Tibial artery (tissue), 4 donors: ENCODE measurements around the gene CCDC97.

Experiments
- DNase-seq, 2 donors: peaks; one replicate each; pipeline ENCODE4 v3.0.0-alpha.2; 2019
- H3K27ac ChIP-seq, 2 donors: fragments of 200-600 bp; sonication (generic) in 1 of 2; 1 replicate in 1 of 2; 2 replicates in 1 of 2; pipeline ENCODE4 v1.5.1; 2018 to 2019; ENCODE audit warnings: mild to moderate bottlenecking in 1 of 2
- H3K27me3 ChIP-seq, 2 donors: fragments of 200-600 bp; sonication (generic) in 1 of 2; one replicate each; pipeline versions ENCODE4 v1.5.1 to v1.6.0; 2016 to 2019
- H3K36me3 ChIP-seq, 3 donors: fragments of 200-600 bp; sonication (generic) in 2 of 3; one replicate each; pipeline ENCODE4 v1.5.1; 2016 to 2019; ENCODE audit warnings: mild to moderate bottlenecking in 2 of 3
- H3K4me1 ChIP-seq, 4 donors: fragments of 200-600 bp; sonication (generic) in 2 of 4; 1 replicate in 3 of 4; 2 replicates in 1 of 4; pipeline ENCODE4 v1.5.1; 2016 to 2019
- H3K4me3 ChIP-seq, 2 donors: fragments of 200-600 bp; sonication (generic) in 1 of 2; 1 replicate in 1 of 2; 2 replicates in 1 of 2; pipeline ENCODE4 v1.5.1; 2018 to 2019; ENCODE audit warnings: mild to moderate bottlenecking in 2 of 2
- H3K9me3 ChIP-seq, 3 donors: fragments of 200-600 bp; sonication (generic) in 1 of 3; one replicate each; pipeline ENCODE4 v1.5.1; 2016 to 2019
- intact Hi-C: fragments of 100-400 bp; cut with DNase I; formaldehyde crosslinking; loops from one replicate; pipeline ENCODE4 v1.15.0; 2023; ENCODE audit warnings: low total_unique reads
- TF ChIP-seq, protein P1 (sequence below), 2 experiments: fragments of 200-600 bp in 1 of 2; fragments of 450-650 bp in 1 of 2; IDR thresholded peaks; one replicate each; pipeline ENCODE4 v1.5.1; 2017 to 2019; ENCODE audit warnings: antibody characterized with exemption in 2 of 2, mild to moderate bottlenecking in 1 of 2, moderate library complexity in 1 of 2

Gene CCDC97

DNA sequence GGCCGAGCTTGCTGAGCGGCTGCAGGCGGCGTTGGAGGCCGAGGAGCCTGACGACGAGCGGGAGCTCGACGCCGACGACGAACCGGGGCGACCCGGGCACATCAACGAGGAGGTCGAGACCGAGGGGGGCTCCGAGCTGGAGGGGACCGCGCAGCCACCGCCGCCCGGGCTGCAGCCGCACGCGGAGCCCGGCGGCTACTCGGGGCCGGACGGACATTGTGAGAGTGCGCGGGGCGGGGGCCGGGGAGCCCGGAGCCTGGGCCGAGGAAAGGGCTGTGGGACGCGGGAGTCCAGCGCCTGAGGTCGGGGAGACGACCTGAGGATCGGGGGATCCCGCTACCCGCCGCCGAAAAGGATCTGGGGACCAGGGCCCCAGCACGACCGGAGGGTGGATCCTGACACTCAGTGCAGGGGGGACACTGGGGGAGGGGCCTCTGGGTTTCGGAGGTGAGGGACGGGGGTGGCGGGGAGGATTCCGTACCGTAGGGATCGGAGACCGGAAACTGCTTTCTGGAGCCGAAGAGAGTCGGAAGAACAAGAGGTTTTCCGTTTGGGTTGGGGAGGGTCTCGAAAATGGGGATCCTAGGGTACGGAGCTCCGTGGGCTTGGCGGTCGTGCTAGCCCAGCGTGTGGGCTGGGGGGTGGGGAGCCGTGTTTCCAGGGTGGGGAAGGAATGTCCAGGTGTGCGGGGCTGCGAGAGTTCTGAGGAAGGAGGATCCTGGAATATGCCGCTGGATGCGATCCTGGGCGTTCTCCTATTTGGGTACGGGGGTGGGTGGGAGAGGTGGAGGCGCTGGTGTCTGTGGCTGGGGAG, 45.2 kb upstream of the CCDC97 start:
- Histone ChIP-seq H3K36me3 (peaks cover 20 to 37% (median 23%) of the 10 kb centered on the region in 3 donors), H3K27me3 (no peaks in the 10 kb centered on the region), H3K9me3 (no peaks in the 10 kb centered on the region), H3K4me3 (peak overlapping the region; percentile 78 to 93), H3K4me1 (peaks cover 0 to 32% (median 30%) of the 10 kb centered on the region in 4 donors), H3K27ac (peak overlapping the region; percentile 93 to 97)
- intact Hi-C loops: loop anchor here (5.0 kb wide), 2 partner anchors 37 to 43 kb away; no protein-coding TSS in a partner anchor
- TF ChIP-seq, protein P1, sequence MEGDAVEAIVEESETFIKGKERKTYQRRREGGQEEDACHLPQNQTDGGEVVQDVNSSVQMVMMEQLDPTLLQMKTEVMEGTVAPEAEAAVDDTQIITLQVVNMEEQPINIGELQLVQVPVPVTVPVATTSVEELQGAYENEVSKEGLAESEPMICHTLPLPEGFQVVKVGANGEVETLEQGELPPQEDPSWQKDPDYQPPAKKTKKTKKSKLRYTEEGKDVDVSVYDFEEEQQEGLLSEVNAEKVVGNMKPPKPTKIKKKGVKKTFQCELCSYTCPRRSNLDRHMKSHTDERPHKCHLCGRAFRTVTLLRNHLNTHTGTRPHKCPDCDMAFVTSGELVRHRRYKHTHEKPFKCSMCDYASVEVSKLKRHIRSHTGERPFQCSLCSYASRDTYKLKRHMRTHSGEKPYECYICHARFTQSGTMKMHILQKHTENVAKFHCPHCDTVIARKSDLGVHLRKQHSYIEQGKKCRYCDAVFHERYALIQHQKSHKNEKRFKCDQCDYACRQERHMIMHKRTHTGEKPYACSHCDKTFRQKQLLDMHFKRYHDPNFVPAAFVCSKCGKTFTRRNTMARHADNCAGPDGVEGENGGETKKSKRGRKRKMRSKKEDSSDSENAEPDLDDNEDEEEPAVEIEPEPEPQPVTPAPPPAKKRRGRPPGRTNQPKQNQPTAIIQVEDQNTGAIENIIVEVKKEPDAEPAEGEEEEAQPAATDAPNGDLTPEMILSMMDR (IDR thresholded peaks at IDR 0.05): no peak
- DNase-seq: peak; percentile 38 to 76

DNA sequence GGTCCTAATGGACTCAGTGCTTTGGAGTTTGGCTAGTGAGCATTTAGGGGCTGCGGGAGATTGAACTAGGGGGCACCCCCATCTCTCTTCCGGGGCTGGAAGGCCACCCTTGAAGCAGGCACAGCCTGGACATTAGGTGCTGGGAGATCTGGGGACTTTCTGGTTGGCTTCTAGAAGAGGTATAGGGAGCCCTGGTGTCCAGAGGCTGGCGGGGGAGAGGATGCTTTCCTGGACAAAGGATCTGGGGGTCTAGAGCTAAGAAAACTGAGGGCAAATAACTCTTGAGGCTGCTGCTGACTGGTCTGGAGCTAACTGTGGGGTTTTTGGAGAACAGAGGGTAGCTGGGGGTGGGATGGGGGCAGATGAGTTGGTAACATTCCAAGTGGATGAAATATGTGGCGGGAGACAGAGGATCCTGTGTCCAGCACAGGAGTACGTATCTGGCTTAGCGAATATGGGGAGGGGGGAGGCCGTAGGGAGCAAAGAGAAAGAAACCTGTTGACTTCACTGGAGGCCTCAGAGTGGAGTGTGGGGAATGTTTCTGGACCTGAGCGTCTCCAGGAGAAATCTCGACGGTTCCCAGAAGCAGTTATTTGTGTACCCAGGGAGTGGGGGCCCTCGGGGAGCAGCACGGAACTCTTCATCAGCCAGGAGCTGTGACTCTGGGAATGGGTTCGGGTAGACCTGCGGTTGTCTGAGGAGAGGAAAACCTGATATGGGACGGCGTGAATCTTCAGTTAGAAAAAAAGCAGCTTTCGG, 44.4 kb upstream of the CCDC97 start:
- H3K27me3 ChIP-seq: no peaks in the 10 kb centered on the region
- peaks cover 0 to 32% (median 30%) of the 10 kb centered on the region in 4 donors for H3K4me1 ChIP-seq
- DNase-seq: no peak
- H3K9me3 ChIP-seq: no peaks in the 10 kb centered on the region
- TF ChIP-seq, protein P1 (IDR thresholded peaks at IDR 0.05): no peak
- intact Hi-C loops: no loop called here
- H3K36me3 ChIP-seq: peaks cover 26 to 36% (median 30%) of the 10 kb centered on the region in 3 donors
- peak overlapping the region; percentile 78 to 93 for H3K4me3 ChIP-seq
- peak overlapping the region; percentile 93 to 97 for H3K27ac ChIP-seq

DNA sequence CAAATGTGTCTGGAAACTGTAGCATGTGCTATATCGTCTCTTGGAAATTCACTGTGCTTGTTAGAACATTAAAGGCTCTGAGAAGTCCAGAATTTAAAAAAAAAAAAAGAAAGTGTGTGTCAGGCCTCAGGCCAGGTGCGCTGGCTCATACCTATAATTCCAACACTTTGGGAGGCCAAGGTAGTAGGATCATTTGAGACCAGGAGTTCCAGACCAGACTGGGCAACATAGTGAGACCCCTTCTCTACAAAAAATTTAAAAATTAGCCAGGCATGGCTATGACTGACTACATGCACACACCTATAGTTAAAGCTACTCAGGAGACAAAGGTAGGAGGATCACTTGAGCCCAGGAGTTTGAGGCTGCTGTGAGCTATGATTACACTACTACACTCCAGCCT, 40.9 kb upstream of the CCDC97 start:
- peaks cover 0 to 30% (median 23%) of the 10 kb centered on the region in 4 donors for H3K4me1 ChIP-seq
- intact Hi-C loops: no loop called here
- no peaks in the 10 kb centered on the region for H3K9me3 ChIP-seq
- no peak overlapping the region for H3K27ac ChIP-seq
- TF ChIP-seq, protein P1 (IDR thresholded peaks at IDR 0.05): no peak
- DNase-seq: no peak
- H3K4me3 ChIP-seq: no peak overlapping the region
- peaks cover 61 to 70% (median 64%) of the 10 kb centered on the region in 3 donors for H3K36me3 ChIP-seq
- no peaks in the 10 kb centered on the region for H3K27me3 ChIP-seq

DNA sequence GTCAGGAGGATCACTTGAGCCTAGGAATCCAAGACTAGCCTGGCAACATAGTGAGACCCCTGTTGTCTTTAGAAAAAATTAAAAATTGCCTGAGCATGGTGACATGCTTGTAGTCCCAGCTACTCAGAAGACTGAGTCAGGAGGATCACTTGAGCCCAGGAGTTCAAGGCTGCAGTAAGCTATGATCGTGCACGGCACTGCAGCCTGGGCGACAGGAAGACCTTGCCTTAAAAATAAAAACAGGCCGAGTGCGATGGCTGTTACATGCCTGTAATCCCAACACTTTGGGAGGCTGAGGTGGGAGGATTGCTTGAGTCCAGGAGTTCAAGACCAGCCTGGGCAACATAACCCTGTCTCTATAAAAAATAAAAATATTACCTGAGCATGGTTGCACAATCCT, 40.4 kb upstream of the CCDC97 start:
- Histone ChIP-seq H3K27me3 (no peaks in the 10 kb centered on the region), H3K4me3 (no peak overlapping the region), H3K9me3 (no peaks in the 10 kb centered on the region), H3K36me3 (peaks cover 66 to 71% (median 70%) of the 10 kb centered on the region in 3 donors), H3K4me1 (peaks cover 0 to 30% (median 23%) of the 10 kb centered on the region in 4 donors), H3K27ac (no peak overlapping the region)
- DNase-seq: no peak
- intact Hi-C loops: no loop called here
- TF ChIP-seq, protein P1 (IDR thresholded peaks at IDR 0.05): no peak

DNA sequence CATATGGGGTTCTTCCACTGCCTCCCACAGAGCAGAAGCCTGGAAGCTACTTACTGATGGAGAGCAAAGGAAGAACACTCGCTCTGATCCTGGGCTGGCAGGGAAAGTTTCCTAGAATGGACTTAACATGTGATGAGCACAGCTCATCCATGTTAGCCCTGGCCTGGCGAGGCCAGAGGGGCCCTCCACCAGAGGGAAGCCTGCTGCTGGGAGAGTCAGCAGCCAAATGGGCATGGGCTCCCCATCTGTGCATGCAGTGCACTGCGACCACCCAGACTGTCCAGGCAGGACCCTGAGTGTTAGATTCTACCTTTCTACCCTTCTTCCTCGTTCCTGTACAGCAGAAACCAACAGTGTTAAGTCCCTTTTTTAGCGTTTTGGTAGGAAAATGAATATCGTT, 36.9 kb upstream of the CCDC97 start:
- H3K27me3 ChIP-seq: no peaks in the 10 kb centered on the region
- TF ChIP-seq, protein P1 (IDR thresholded peaks at IDR 0.05): no peak
- no peak overlapping the region for H3K27ac ChIP-seq
- H3K9me3 ChIP-seq: no peaks in the 10 kb centered on the region
- intact Hi-C loops: no loop called here
- no peak for DNase-seq
- no peak overlapping the region for H3K4me3 ChIP-seq
- H3K4me1 ChIP-seq: no peaks in the 10 kb centered on the region
- peaks cover 99 to 100% (median 99%) of the 10 kb centered on the region in 3 donors for H3K36me3 ChIP-seq
